H1 (cell line): ENCODE measurements around the gene PPIP5K1. TPM values are rescaled to one million over a fixed set of nuclear protein-coding genes. Genes with fewer than 3 reads are reported as not detected.

Experiments used
- CTCF ChIA-PET: fragments of 300-600 bp; sonication (Branson Sonifier 250); formaldehyde crosslinking; loops from one replicate; lab custom pipeline; 2021; ENCODE audit not compliant: partially characterized antibody; lab: Charles Lee
- POLR2A ChIA-PET: fragments of 300-600 bp; sonication (Branson Sonifier 250); formaldehyde crosslinking; loops from one replicate; lab custom pipeline; 2021; ENCODE audit warnings: inconsistent platforms; ENCODE audit not compliant: partially characterized antibody; lab: Charles Lee
- DNase-seq, 2 experiments: peaks; one replicate each; pipeline versions ENCODE4 v3.0.0 to v3.0.0-alpha.2; 2010 to 2022; ENCODE audit warnings: low spot score in 2 of 2, low read depth in 1 of 2, mixed read lengths in 1 of 2
- FAIRE-seq: peaks from 2 replicates; lab custom pipeline; 2011; peaks lifted over from hg19 to GRCh38; lab: Jason Lieb, UNC
- H2AFZ ChIP-seq: 2 replicates; pipeline ENCODE4 v1.8.1; 2012; ENCODE audit warnings: low read length, inconsistent platforms
- H2AK5ac ChIP-seq: 2 replicates; pipeline ENCODE4 v1.6.1; 2013; ENCODE audit warnings: low read depth, low read length
- H2BK120ac ChIP-seq: replicated peaks from 2 replicates; pipeline ENCODE3; 2013; ENCODE audit warnings: low read depth, low read length, inconsistent platforms
- H2BK12ac ChIP-seq: 2 replicates; pipeline ENCODE4 v1.6.1; 2013; ENCODE audit warnings: low read depth, low read length
- H2BK15ac ChIP-seq: 2 replicates; pipeline ENCODE4 v1.6.1; 2013; ENCODE audit warnings: low read length
- H2BK20ac ChIP-seq: 2 replicates; pipeline ENCODE4 v1.6.1; 2013; ENCODE audit warnings: low read length
- H2BK5ac ChIP-seq: 2 replicates; pipeline ENCODE4 v1.6.1; 2013; ENCODE audit warnings: low read depth, low read length
- H3K14ac ChIP-seq: 2 replicates; pipeline ENCODE4 v1.6.1; 2013; ENCODE audit warnings: inconsistent platforms; ENCODE audit not compliant: insufficient read length
- H3K18ac ChIP-seq: 2 replicates; pipeline ENCODE4 v1.6.1; 2013; ENCODE audit warnings: low read length; ENCODE audit errors: extremely low read depth
- H3K23ac ChIP-seq: 2 replicates; pipeline ENCODE4 v1.6.1; 2013; ENCODE audit warnings: inconsistent platforms; ENCODE audit not compliant: insufficient read length
- H3K23me2 ChIP-seq: 2 replicates; pipeline ENCODE4 v1.6.1; 2013; ENCODE audit warnings: low read depth, low read length
- H3K27ac ChIP-seq: 2 replicates; pipeline ENCODE4 v1.6.1; 2011; ENCODE audit warnings: low read depth, low read length, inconsistent platforms
- H3K27me3 ChIP-seq, 4 experiments: replicated peaks in 1 of 4; 1 replicate in 1 of 4; 2 replicates in 3 of 4; pipeline versions ENCODE4 v1.6.1 to v1.8.1; 2011 to 2013; ENCODE audit warnings: low read length in 3 of 4, mild to moderate bottlenecking in 3 of 4, inconsistent platforms in 2 of 4, mixed read lengths in 2 of 4, moderate library complexity in 1 of 4; ENCODE audit not compliant: control insufficient read depth in 3 of 4, insufficient read depth in 3 of 4; ENCODE audit errors: extremely low read depth in 1 of 4
- H3K36me3 ChIP-seq, 4 experiments: 2 replicates each; pipeline versions ENCODE4 v1.6.1 to v1.8.1; 2011 to 2013; ENCODE audit warnings: mild to moderate bottlenecking in 4 of 4, low read length in 3 of 4, moderate library complexity in 2 of 4, control low read depth in 1 of 4, inconsistent platforms in 1 of 4; ENCODE audit not compliant: insufficient read depth in 4 of 4, control insufficient read depth in 2 of 4
- H3K4ac ChIP-seq: replicated peaks from 2 replicates; pipeline ENCODE3; 2013; ENCODE audit warnings: low read length, low read depth, mixed read lengths, inconsistent platforms; ENCODE audit not compliant: insufficient read length
- H3K4me1 ChIP-seq, 4 experiments: replicated peaks in 1 of 4; 1 replicate in 1 of 4; 2 replicates in 3 of 4; pipeline versions ENCODE4 v1.6.1 to v1.8.1; 2011 to 2013; ENCODE audit warnings: low read length in 3 of 4, inconsistent platforms in 2 of 4, mixed read lengths in 1 of 4; ENCODE audit not compliant: insufficient read depth in 4 of 4, control insufficient read depth in 3 of 4
- H3K4me2 ChIP-seq, 2 experiments: 2 replicates each; pipeline versions ENCODE4 v1.6.1 to v1.8.1; 2011 to 2013; ENCODE audit warnings: low read depth in 2 of 2, low read length in 2 of 2, control low read depth in 1 of 2, inconsistent platforms in 1 of 2, mild to moderate bottlenecking in 1 of 2; ENCODE audit not compliant: insufficient read depth in 1 of 2
- H3K4me3 ChIP-seq, 4 experiments: fragments of 200-600, 300-600 bp in 1 of 4; sonication (generic), shearing (Covaris generic), sonication (Bioruptor Twin) in 1 of 4; 2 replicates each; pipeline versions ENCODE4 v1.5.1 to v1.8.1; 2011 to 2016; ENCODE audit warnings: low read length in 4 of 4, low read depth in 3 of 4, control low read depth in 2 of 4, inconsistent platforms in 2 of 4, mild to moderate bottlenecking in 2 of 4, mixed read lengths in 1 of 4, moderate library complexity in 1 of 4; ENCODE audit not compliant: insufficient read depth in 2 of 4; ENCODE audit errors: extremely low read depth in 1 of 4
- H3K56ac ChIP-seq: replicated peaks from 2 replicates; pipeline ENCODE3; 2013; ENCODE audit warnings: low read depth, mild to moderate bottlenecking, mixed read lengths, low read length, inconsistent platforms; ENCODE audit not compliant: insufficient read length
- H3K79me1 ChIP-seq: 2 replicates; pipeline ENCODE4 v1.6.1; 2013; ENCODE audit warnings: low read depth, low read length, control low read depth
- H3K79me2 ChIP-seq, 2 experiments: 2 replicates each; pipeline versions ENCODE4 v1.6.1 to v1.8.1; 2012 to 2013; ENCODE audit warnings: low read length in 2 of 2, mild to moderate bottlenecking in 2 of 2, inconsistent platforms in 1 of 2; ENCODE audit not compliant: insufficient read depth in 2 of 2, control insufficient read depth in 1 of 2
- H3K9ac ChIP-seq, 4 experiments: replicated peaks in 1 of 4; 1 replicate in 1 of 4; 2 replicates in 3 of 4; pipeline versions ENCODE4 v1.6.1 to v1.8.1; 2011 to 2013; ENCODE audit warnings: low read depth in 3 of 4, low read length in 3 of 4, control low read depth in 2 of 4, mild to moderate bottlenecking in 2 of 4, moderate library complexity in 2 of 4, inconsistent platforms in 1 of 4; ENCODE audit errors: extremely low read depth in 1 of 4
- H3K9me3 ChIP-seq, 2 experiments: 2 replicates each; pipeline versions ENCODE4 v1.6.1 to v1.8.1; 2012 to 2013; ENCODE audit warnings: mild to moderate bottlenecking in 2 of 2, moderate library complexity in 2 of 2, control low read depth in 1 of 2, inconsistent platforms in 1 of 2, low read depth in 1 of 2, low read length in 1 of 2, mixed read lengths in 1 of 2; ENCODE audit not compliant: insufficient read depth in 2 of 2
- H4K20me1 ChIP-seq, 2 experiments: replicated peaks in 1 of 2; 2 replicates each; pipeline versions ENCODE3 to v1.8.1; 2011 to 2013; ENCODE audit warnings: inconsistent platforms in 2 of 2, low read length in 2 of 2, mild to moderate bottlenecking in 1 of 2; ENCODE audit not compliant: insufficient read depth in 2 of 2, control insufficient read depth in 1 of 2
- H4K5ac ChIP-seq: 2 replicates; pipeline ENCODE4 v1.6.1; 2013; ENCODE audit warnings: low read length, low read depth, mixed read lengths, inconsistent platforms; ENCODE audit not compliant: insufficient read length
- H4K8ac ChIP-seq: 2 replicates; pipeline ENCODE4 v1.8.0; 2013; ENCODE audit warnings: mild to moderate bottlenecking, moderate library complexity, low read length, inconsistent platforms; ENCODE audit not compliant: insufficient read depth; ENCODE audit errors: extremely low read depth
- H4K91ac ChIP-seq: replicated peaks from 2 replicates; pipeline ENCODE3; 2013; ENCODE audit warnings: low read length, mixed read lengths, inconsistent platforms; ENCODE audit not compliant: insufficient read length
- CHD2 ChIP-seq: IDR thresholded peaks from 2 replicates; pipeline ENCODE4 v1.6.1; 2012; ENCODE audit warnings: low read length, improper control_type of control experiment
- EP300 ChIP-seq, 2 experiments: IDR thresholded peaks; 1 replicate in 1 of 2; 2 replicates in 1 of 2; pipeline ENCODE4 v1.6.1; 2011 to 2012; ENCODE audit warnings: low read depth in 2 of 2, low read length in 2 of 2, mild to moderate bottlenecking in 2 of 2, borderline replicate concordance in 1 of 2, inconsistent platforms in 1 of 2, moderate library complexity in 1 of 2
- POLR2A ChIP-seq, 2 experiments: IDR thresholded peaks; 1 replicate in 1 of 2; 2 replicates in 1 of 2; pipeline ENCODE4 v1.6.1; 2011; ENCODE audit warnings: low read depth in 2 of 2, low read length in 2 of 2, mild to moderate bottlenecking in 2 of 2; ENCODE audit errors: control extremely low read depth in 1 of 2
- POU5F1 ChIP-seq: IDR thresholded peaks from 2 replicates; pipeline ENCODE4 v1.6.1; 2011; ENCODE audit warnings: low read depth, mild to moderate bottlenecking, low read length, moderate library complexity
- TBP ChIP-seq: IDR thresholded peaks from 2 replicates; pipeline ENCODE4 v1.6.1; 2011; ENCODE audit warnings: low read depth, low read length, improper control_type of control experiment
- WGBS, 2 experiments: shearing (Covaris generic) in 1 of 2; methylation state at CpG; one replicate each; pipeline versions ENCODE4 v1.1.6 to v1.1.7; 2013 to 2015; ENCODE audit warnings: low lambda C conversion rate in 2 of 2, mixed read lengths in 2 of 2, inconsistent platforms in 1 of 2, low coverage in 1 of 2, missing lambda C conversion rate in 1 of 2; ENCODE audit not compliant: insufficient replicate concordance in 2 of 2, insufficient coverage in 1 of 2, insufficient read length in 1 of 2; ENCODE audit errors: extremely low coverage in 1 of 2, missing lambda C conversion rate in 1 of 2; 5-methylcytosine and 5-hydroxymethylcytosine counted together
- polyA plus RNA-seq, 7 experiments: library from polyadenylated mRNA; depleted of rRNA in 3 of 7; stranded (reverse) in 5 of 7; unstranded in 2 of 7; fragments of >200 nt in 5 of 7; fragments of 200-250 nt in 2 of 7; gene quantifications; 1 replicate in 5 of 7; 2 replicates in 1 of 7; 4 replicates in 1 of 7; pipeline versions ENCODE4 v1.2.1 to v1.2.3, GENCODE V29; 2011 to 2013; ENCODE audit warnings: missing spikeins in 2 of 7, mixed read lengths in 2 of 7
- total RNA-seq: library from RNA; stranded (reverse); fragmentation: NEBNext Ultra II Directional; extraction: Animal tissue kit (Norgen Biotek cat#: 25700); gene quantifications from 2 replicates; pipeline ENCODE4 v1.2.1, GENCODE V29; 2021
- TF ChIP-seq, protein P1 (sequence below): IDR thresholded peaks from 2 replicates; pipeline ENCODE4 v1.6.1; 2012; ENCODE audit warnings: inconsistent platforms

PPIP5K1 gene
- total and polyA plus RNA-seq, 2 of the 8 experiments (the other 6 are each of a cell fraction or from before 2014, with no cell fraction given) = 18.8 to 22.7 TPM

DNA sequence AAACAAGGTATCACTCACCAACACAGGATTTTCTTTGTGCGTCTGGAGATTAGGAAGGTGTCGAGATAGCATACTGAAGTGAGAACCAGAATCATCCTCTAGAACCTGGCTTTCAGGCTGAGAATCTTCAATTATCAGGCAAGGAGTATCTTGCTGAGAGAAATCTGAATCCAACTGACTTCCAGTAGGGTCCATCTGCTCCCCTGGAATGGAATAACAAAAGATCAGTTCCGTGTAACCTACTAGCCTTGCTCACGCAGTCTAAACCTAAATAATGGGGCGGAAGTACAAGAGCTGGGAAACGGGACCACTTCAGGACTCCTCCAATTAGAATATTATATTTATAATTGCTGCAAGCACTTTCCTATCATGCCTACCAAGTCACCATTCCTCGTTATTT, 97.7 kb downstream of the PPIP5K1 start:
- H4K20me1 ChIP-seq = peaks cover 0 to 2% of the 10 kb centered on the region in 2 experiments
- no peak overlapping the region for H4K8ac ChIP-seq
- no peak overlapping the region for H4K91ac ChIP-seq
- H3K4me3 ChIP-seq = peak overlapping the region; percentile 66 to 97 (median 82)
- H3K9ac ChIP-seq = peak overlapping the region; percentile 40 to 95 (median 90)
- TF ChIP-seq TBP (peak; percentile 14; the same call in 1 of the 2 replicates), EP300 (IDR thresholded peaks at IDR 0.05; ENCODE audit: borderline replicate concordance in 1 of 2, low read depth in 2 of 2, low read length in 2 of 2) (peak in 1 of 2 experiments; percentile 34; a peak in 1 of 3 replicates), CHD2 (no peak), POLR2A (IDR thresholded peaks at IDR 0.05; ENCODE audit: control extremely low read depth in 1 of 2, low read depth in 2 of 2, low read length in 2 of 2) (peak in 1 of 2 experiments; percentile 36), POU5F1 (peak; percentile 61; the same call in 1 of the 2 replicates)
- TF ChIP-seq, protein P1, sequence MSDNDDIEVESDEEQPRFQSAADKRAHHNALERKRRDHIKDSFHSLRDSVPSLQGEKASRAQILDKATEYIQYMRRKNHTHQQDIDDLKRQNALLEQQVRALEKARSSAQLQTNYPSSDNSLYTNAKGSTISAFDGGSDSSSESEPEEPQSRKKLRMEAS = no peak
- no peak overlapping the region for H2AK5ac ChIP-seq
- H2AFZ ChIP-seq = no peak overlapping the region
- H3K9me3 ChIP-seq = no peaks in the 10 kb centered on the region
- H3K56ac ChIP-seq = no peak overlapping the region
- H3K4ac ChIP-seq = no peak overlapping the region
- H3K4me2 ChIP-seq = peak overlapping the region; percentile 58 to 63
- H2BK5ac ChIP-seq = 0 out of 2 replicates have a peak overlapping the region, but pooled peaks have one; percentile 97
- H2BK12ac ChIP-seq = peak overlapping the region; percentile 60; the same call in 1 of the 2 replicates
- peaks cover 10 to 40% (median 23%) of the 10 kb centered on the region in 4 experiments; a peak in 7 of 8 replicates for H3K36me3 ChIP-seq
- H2BK20ac ChIP-seq = no peak overlapping the region
- no peaks in the 10 kb centered on the region for H3K27me3 ChIP-seq
- peak; percentile 89 for FAIRE-seq
- H3K14ac ChIP-seq = no peak overlapping the region
- H4K5ac ChIP-seq = no peak overlapping the region
- no peak overlapping the region for H3K18ac ChIP-seq
- H3K23ac ChIP-seq = no peak overlapping the region
- peaks cover 3 to 13% (median 4%) of the 10 kb centered on the region in 4 experiments; a peak in 5 of 7 replicates for H3K4me1 ChIP-seq
- peak overlapping the region; percentile 94; the same call in 1 of the 2 replicates for H3K27ac ChIP-seq
- peaks cover 14% of the 10 kb centered on the region; the same call in 1 of the 2 replicates for H3K23me2 ChIP-seq
- CTCF ChIA-PET = interaction anchor here (1.8 to 8.7 kb wide), 2 partner anchors 9 to 22 kb away, joined by 6 to 121 read pairs; partner anchors contain the start of gene MAP1A
- DNase-seq = no peak
- H2BK120ac ChIP-seq = no peak overlapping the region
- no peak overlapping the region for H2BK15ac ChIP-seq
- H3K79me1 ChIP-seq = no peaks in the 10 kb centered on the region
- peaks cover 0 to 35% of the 10 kb centered on the region in 2 experiments; a peak in 2 of 4 replicates for H3K79me2 ChIP-seq
- WGBS, 2 experiments = 5% methylated on average over 7 of the region's 7 CpGs; no CpG with 5 or more reads in 1 of the 2 experiments
- POLR2A ChIA-PET = interaction anchor here (0.9 to 8.0 kb wide), 6 partner anchors 9 to 255 kb away, joined by 3 to 81 read pairs (median 8); no protein-coding TSS in a partner anchor
